PFSK-1 (cell line): ENCODE results near the gene RGS3.

Experiments used
- FOXP2 ChIP-seq: optimal IDR thresholded peaks from 2 replicates; pipeline ENCODE3; 2011; ENCODE audit warnings: borderline replicate concordance, control low read depth, inconsistent platforms; ENCODE audit not compliant: insufficient read depth; ENCODE audit errors: extremely low read length, extremely low read depth
- POLR2AphosphoS5 ChIP-seq: IDR thresholded peaks from 2 replicates; pipeline ENCODE4 v1.6.1; 2012; ENCODE audit warnings: low read depth, mild to moderate bottlenecking, control low read depth, low read length, moderate library complexity
- SIN3A ChIP-seq: IDR thresholded peaks from 2 replicates; pipeline ENCODE4 v1.6.1; 2012; ENCODE audit warnings: mild to moderate bottlenecking, low read length, moderate library complexity, borderline replicate concordance; ENCODE audit not compliant: insufficient read depth
- TAF1 ChIP-seq: IDR thresholded peaks from 2 replicates; pipeline ENCODE4 v1.6.1; 2012; ENCODE audit warnings: low read length, control low read depth, borderline replicate concordance; ENCODE audit not compliant: insufficient read depth
- TF ChIP-seq, protein P1 (sequence below), 2 experiments: IDR thresholded peaks; 2 replicates each; pipeline versions ENCODE4 v1.6.1 to v1.8.0; 2011 to 2012; ENCODE audit warnings: low read depth in 2 of 2, low read length in 2 of 2, control low read depth in 1 of 2, inconsistent platforms in 1 of 2, mild to moderate bottlenecking in 1 of 2, moderate library complexity in 1 of 2; ENCODE audit not compliant: insufficient read depth in 1 of 2

Gene RGS3

DNA sequence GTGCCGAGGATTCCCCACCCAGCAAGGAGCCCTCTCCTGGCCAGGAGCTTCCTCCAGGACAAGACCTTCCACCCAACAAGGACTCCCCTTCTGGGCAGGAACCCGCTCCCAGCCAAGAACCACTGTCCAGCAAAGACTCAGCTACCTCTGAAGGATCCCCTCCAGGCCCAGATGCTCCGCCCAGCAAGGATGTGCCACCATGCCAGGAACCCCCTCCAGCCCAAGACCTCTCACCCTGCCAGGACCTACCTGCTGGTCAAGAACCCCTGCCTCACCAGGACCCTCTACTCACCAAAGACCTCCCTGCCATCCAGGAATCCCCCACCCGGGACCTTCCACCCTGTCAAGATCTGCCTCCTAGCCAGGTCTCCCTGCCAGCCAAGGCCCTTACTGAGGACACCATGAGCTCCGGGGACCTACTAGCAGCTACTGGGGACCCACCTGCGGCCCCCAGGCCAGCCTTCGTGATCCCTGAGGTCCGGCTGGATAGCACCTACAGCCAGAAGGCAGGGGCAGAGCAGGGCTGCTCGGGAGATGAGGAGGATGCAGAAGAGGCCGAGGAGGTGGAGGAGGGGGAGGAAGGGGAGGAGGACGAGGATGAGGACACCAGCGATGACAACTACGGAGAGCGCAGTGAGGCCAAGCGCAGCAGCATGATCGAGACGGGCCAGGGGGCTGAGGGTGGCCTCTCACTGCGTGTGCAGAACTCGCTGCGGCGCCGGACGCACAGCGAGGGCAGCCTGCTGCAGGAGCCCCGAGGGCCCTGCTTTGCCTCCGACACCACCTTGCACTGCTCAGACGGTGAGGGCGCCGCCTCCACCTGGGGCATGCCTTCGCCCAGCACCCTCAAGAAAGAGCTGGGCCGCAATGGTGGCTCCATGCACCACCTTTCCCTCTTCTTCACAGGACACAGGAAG is 120.2 kb downstream of the RGS3 start:
- TF ChIP-seq POLR2AphosphoS5 (no peak), TAF1 (no peak), FOXP2 (no peak), SIN3A (no peak)
- TF ChIP-seq, protein P1, sequence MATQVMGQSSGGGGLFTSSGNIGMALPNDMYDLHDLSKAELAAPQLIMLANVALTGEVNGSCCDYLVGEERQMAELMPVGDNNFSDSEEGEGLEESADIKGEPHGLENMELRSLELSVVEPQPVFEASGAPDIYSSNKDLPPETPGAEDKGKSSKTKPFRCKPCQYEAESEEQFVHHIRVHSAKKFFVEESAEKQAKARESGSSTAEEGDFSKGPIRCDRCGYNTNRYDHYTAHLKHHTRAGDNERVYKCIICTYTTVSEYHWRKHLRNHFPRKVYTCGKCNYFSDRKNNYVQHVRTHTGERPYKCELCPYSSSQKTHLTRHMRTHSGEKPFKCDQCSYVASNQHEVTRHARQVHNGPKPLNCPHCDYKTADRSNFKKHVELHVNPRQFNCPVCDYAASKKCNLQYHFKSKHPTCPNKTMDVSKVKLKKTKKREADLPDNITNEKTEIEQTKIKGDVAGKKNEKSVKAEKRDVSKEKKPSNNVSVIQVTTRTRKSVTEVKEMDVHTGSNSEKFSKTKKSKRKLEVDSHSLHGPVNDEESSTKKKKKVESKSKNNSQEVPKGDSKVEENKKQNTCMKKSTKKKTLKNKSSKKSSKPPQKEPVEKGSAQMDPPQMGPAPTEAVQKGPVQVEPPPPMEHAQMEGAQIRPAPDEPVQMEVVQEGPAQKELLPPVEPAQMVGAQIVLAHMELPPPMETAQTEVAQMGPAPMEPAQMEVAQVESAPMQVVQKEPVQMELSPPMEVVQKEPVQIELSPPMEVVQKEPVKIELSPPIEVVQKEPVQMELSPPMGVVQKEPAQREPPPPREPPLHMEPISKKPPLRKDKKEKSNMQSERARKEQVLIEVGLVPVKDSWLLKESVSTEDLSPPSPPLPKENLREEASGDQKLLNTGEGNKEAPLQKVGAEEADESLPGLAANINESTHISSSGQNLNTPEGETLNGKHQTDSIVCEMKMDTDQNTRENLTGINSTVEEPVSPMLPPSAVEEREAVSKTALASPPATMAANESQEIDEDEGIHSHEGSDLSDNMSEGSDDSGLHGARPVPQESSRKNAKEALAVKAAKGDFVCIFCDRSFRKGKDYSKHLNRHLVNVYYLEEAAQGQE (IDR thresholded peaks at IDR 0.05; ENCODE audit: insufficient read depth in 1 of 2, low read depth in 2 of 2, low read length in 2 of 2), result no peak

- TF ChIP-seq POLR2AphosphoS5, result no peak
- TF ChIP-seq TAF1, result no peak
Measured at GRCh38 chr9:113584428-113585084, 121.0 kb downstream of the RGS3 start.

DNA sequence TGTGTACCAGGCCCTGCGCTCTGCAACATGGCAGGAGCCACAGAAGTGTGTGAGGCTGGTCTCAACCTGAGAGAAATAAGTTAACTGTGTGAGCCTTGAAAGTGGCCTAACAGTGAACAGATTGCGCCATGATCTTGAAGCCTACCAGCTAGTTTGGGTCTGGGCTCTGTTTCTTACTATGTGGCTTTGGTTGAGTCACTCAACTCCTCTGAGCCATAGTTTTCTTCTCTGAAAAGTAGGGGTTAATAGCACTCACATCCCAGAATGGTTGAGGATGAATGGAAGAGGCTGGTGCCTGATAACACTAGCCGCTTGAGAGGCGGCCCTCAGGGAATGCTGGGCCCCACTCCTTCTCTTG is 121.5 kb downstream of the RGS3 start:
- TF ChIP-seq TAF1 (no peak), FOXP2 (no peak), SIN3A (no peak), POLR2AphosphoS5 (no peak)
- TF ChIP-seq, protein P1 (IDR thresholded peaks at IDR 0.05; ENCODE audit: insufficient read depth in 1 of 2, low read depth in 2 of 2, low read length in 2 of 2), result no peak

- TF ChIP-seq FOXP2, result no peak
- TF ChIP-seq TAF1, result no peak
- TF ChIP-seq, protein P1 (IDR thresholded peaks at IDR 0.05; ENCODE audit: insufficient read depth in 1 of 2, low read depth in 2 of 2, low read length in 2 of 2), result no peak
- no peak for TF ChIP-seq SIN3A
- no peak for TF ChIP-seq POLR2AphosphoS5
Measured at GRCh38 chr9:113585555-113585954, 122.0 kb downstream of the RGS3 start.

- TF ChIP-seq FOXP2 (no peak), TAF1 (no peak), SIN3A (no peak), POLR2AphosphoS5 (no peak)
- TF ChIP-seq, protein P1 (IDR thresholded peaks at IDR 0.05; ENCODE audit: insufficient read depth in 1 of 2, low read depth in 2 of 2, low read length in 2 of 2), result no peak
Measured at GRCh38 chr9:113587471-113588031, 124.0 kb downstream of the RGS3 start.
